Stimulated activated CD8-positive, alpha-beta memory T cell treated with anti-CD3 and anti-CD28 coated beads, Interleukin-4, amount 100 ng/mL, for 48 hours (primary cell): ENCODE data around the gene PIP4K2C.
"Not testable (repeated sequence)": the region's sequence is repeated elsewhere in the genome, so short reads cannot be mapped to it uniquely, and the experiment has no call there.

Experiments used
- DNase-seq: peaks from one replicate; pipeline ENCODE4 v3.0.0-alpha.2; 2020

PIP4K2C gene

DNA sequence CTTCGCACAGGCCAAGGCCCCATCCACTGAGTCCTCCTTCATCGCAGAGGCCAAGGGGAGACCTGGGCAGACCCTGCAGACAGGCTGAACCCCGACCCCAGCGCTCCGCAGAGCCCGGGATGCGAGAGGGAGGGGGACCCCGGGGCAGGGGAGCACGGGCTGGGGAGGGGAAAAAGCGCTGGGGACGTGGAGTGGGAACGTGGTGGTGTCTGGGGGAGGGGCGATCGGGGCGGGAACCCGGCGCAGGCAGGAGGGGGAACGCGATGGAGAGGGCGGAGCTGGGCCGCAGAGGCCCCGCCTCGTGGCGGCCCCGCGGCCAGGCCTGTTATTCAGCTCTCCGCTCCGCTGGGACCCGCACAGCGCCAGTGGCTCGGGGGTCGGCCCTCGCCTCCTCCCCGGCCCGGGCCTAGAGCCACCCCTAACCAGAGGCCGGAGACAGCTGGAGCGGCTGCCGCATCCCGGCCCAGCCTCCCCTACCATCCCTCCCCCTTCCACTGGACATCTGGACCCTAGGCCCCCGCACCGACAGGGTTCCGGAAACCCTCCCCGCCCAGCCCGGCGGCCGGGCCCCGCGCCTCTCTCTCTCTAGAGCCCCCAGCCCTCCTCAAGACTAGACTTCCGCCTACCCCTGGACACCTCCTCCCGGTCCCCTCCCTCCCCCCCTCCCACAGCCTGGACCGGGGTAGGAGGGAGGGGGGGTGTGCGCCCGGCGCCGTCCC is 20.3 kb downstream of the PIP4K2C start, which contains the start of gene ARHGEF25:
Gene ARHGEF25, plus strand, starts transcription at position 328 of the 719 bp plus-strand sequence. CDS start 460 bp downstream, outside the sequence.
- DNase-seq = peak; percentile 74

DNA sequence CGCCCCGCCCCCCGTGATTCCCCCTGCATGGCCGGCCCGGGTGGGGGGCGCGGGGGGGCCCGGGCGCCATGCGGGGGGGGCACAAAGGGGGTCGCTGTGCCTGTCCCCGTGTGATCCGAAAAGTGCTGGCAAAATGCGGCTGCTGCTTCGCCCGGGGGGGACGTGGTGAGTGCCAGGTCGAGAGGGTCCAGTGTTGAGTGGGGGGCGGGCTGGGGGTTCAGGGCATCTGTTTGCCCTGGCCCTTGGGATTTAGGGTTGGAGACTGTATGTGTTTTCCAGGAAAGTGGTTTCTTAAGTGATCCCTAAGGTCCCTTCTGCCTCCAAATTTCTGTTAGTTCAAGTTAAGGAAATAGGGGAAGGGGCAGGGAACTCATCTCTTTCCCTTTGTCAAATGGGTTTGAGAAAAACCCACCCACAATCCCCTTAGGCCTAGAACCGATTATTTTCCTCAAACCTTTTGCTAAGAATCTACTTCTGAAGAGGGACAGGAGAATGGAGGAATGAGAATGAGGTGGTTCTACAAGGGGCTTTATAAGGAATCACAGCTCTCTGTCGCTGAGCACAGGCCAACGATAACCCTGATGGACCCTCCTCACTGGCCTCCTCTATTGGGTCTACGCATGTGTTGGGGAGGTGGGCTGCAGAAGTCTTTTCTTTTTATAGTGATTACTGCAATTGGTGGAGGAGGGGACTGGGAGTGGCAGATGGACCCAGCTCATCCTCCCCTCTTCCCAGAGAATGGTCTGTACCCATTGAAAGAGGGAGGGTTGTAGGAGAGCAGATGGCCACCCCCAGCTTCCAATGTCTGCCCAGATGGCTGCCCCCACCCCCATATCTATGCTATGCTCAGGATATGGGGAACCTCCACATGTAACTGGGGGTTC is 21.1 kb downstream of the PIP4K2C start:
- no peak for DNase-seq

DNA sequence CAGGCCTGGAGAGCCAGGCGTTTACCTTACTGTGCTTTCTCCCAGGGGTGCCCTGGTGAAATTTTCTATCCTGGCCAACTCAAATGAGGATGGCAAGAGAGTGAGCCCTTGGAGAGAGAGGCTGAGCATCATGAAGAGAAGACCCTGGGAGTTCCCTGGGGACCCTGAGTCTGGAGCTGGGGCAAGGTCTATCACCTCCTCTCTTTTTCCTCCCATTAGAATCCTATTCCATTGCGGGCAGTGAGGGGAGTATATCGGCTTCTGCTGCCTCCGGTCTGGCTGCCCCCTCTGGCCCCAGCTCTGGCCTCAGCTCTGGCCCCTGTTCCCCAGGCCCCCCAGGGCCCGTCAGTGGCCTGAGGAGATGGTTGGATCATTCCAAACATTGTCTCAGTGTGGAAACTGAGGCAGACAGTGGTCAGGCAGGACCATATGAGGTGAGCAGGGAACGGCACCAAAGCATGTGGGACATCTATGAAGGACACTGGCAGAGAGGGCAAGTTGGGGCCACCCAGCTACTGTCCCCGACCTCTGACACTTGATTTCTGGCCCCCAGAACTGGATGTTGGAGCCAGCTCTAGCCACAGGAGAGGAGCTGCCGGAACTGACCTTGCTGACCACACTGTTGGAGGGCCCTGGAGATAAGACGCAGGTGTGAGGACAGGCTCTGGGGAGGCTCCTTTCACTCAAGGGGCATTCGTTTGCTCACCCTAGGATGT is 21.9 kb downstream of the PIP4K2C start:
- no peak for DNase-seq

DNA sequence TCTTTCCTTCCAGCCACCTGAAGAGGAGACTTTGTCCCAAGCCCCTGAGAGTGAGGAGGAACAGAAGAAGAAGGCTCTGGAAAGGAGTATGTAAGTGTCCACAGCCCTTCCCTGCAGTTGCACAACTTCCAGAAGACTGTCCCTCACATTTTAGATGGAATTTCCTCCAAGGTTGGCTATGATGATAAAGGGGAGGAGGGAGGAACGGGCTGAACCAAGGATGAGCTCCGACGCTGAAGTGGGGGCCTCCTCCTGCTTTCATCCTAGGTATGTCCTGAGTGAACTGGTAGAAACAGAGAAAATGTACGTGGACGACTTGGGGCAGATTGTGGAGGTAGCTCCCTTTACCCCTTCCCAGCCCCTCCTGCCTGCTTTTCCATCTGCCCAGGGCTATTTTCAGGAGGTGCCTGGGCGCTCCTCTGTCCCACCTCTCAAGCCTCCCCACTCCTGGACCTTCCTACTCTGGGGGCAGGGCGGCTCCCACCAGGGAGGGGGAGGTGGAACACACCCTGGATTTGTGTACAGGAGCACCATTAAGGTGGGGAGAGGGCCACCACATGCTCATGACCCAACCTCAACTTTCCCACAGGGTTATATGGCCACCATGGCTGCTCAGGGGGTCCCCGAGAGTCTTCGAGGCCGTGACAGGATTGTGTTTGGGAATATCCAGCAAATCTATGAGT is 22.6 kb downstream of the PIP4K2C start:
- no peak for DNase-seq

DNA sequence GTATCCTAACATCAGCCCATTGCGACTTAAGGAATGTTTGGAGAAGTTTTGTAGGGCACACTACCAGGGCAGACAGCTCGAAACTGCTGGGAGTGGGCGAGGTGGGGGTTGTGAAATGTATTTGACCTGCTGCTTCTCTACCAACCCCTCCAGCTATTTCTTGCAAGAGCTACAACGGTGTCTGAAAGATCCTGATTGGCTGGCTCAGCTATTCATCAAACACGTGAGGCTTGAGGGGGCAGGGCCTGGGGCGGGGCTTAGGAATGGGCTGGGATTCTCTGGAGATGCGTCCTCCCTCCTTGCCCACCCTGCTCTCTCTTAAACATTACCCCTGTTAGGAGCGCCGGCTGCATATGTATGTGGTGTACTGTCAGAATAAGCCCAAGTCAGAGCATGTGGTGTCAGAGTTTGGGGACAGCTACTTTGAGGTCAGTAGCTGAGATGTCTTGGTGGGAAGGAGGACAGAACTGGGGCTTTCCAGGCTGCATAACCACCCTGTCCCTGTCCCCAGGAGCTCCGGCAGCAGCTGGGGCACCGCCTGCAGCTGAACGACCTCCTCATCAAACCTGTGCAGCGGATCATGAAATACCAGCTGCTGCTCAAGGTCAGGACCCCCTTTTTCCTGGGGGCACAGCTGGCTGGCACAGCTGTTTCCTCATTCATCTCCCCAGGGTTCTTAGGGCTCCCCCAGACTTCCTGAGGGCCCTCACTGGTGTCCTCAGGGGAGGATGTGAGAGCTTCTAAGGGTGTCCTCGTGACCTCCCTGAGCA is 23.4 kb downstream of the PIP4K2C start:
- DNase-seq = peak; percentile 61

DNA sequence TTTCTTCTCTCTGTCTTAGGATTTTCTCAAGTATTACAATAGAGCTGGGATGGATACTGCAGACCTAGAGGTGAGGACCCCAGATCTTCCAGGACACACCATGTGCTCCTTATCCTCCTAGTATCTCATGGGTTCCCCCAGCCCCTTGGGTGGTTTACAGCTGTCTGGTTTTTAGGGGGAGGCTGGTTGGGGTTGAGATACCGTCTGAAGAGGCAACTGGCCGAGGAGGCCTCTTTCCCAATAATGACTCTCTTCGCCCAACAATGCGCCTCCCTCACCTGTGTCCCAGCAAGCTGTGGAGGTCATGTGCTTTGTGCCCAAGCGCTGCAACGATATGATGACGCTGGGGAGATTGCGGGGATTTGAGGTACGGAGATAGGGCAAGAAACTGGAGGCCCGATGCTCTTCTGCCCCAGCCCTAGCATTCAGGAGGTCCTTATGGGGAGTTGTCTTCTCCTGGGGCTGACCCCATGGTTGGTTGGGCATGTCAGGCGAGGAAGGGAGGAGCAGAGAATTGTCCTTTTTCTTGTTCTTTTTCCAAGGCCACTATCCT is 24.0 kb downstream of the PIP4K2C start:
- DNase-seq = no peak

DNA sequence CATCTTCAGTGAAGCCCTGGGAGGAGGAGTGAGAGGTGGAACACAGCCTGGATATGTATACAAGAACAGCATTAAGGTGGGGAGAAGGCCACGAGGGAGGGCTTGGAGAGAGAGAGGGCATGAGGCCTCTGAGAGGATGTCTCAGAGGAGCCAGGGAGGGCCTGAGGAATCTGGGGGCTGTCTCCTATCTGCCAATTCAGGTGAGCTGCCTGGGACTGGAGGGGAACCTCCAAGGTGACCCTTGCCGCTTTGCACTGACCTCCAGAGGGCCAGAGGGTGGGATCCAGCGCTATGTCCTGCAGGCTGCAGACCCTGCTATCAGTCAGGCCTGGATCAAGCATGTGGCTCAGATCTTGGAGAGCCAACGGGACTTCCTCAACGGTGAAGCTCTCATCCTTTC is 24.6 kb downstream of the PIP4K2C start:
- no peak for DNase-seq

DNA sequence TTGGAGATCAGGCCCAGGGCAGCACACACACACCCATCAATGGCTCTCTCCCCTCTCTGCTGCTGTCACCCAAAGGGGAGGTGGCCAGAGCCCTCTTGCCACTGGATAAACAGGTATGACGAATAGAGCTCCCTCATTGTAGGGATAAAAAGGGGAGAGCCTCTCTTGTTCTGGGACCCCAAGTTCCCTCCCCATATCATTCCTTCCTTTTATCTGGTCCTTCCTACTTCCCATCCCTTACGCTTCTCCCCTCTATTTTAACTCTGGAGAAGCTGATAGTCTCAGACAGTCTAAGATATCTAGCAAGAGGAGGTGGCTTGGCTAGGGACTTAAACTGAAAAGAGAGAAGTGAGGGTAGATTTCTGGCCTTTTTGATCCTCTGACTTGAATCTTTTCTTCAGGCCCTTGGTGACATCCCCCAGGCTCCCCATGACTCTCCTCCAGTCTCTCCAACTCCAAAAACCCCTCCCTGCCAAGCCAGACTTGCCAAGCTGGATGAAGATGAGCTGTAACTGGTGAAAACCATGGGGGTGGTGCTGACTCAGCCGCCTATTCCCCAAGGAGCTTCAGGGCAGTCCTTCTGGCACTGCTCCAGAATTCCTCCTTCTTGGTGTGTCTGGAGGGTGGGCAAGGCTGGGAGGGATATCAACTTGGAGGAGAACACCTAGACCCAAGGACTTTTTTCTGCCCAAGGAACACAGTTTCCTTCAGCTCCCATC is 25.6 kb downstream of the PIP4K2C start:
- no peak for DNase-seq

DNA sequence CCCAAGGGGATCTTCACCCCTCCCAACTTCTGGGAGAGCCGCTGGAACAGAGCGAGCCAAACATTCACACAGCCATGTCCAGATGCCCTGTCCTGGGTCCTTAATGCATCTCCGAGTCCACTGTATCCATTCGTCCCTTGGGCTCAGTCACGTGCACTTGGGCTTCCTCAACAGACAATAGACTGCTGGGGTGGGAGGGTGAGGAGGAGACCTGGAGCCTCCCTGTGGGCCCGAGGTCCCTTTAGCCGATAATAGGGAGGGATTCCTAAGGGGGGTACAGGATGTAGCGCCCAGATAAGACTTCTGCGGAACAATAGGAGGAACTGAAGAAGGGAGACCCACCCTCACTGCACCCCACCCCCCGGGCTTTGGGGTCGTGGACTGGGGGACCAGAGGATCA is 26.9 kb downstream of the PIP4K2C start:
- no peak for DNase-seq

DNA sequence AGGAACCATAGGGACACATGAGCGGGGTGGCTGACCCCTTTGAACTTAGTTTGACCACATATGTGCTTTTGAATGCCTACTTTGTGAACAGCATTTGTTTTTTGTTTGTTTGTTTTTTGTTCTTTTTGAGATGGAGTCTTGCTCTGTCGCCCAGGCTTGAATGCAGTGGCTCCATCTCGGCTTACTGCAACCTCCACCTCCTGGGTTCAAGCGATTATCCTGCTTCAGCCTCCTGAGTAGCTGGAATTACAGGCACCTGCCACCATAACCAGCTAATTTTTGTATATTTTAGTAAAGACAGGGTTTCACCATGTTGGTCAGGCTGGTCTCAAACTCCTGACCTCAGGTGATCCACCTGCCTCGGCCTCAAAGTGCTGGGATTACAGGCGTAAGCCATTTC is 27.4 kb downstream of the PIP4K2C start:
- not testable (repeated sequence) for DNase-seq

DNA sequence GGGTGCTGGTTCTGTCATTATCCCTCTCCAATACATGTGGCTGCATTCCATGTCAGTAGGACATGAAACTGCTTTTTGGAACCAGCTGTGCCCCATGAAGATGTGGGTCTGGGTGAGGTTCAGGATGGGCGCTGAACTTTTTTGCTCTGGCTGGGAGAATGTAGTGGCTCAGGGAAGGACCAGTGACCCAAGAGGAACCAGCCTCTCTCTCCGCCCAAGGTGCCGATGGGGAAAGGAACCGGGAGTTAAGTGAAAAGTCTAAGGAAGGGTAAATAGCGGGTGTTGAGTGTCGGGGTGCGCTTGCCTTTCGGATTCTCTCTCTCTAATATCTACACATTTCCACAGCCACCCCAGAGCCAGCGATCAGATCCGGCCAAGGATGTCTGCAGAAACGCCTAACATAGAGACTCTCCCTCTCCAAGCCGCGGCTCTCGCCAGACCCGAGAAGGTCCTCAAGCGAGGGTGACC is 28.0 kb downstream of the PIP4K2C start:
- DNase-seq = no peak

DNA sequence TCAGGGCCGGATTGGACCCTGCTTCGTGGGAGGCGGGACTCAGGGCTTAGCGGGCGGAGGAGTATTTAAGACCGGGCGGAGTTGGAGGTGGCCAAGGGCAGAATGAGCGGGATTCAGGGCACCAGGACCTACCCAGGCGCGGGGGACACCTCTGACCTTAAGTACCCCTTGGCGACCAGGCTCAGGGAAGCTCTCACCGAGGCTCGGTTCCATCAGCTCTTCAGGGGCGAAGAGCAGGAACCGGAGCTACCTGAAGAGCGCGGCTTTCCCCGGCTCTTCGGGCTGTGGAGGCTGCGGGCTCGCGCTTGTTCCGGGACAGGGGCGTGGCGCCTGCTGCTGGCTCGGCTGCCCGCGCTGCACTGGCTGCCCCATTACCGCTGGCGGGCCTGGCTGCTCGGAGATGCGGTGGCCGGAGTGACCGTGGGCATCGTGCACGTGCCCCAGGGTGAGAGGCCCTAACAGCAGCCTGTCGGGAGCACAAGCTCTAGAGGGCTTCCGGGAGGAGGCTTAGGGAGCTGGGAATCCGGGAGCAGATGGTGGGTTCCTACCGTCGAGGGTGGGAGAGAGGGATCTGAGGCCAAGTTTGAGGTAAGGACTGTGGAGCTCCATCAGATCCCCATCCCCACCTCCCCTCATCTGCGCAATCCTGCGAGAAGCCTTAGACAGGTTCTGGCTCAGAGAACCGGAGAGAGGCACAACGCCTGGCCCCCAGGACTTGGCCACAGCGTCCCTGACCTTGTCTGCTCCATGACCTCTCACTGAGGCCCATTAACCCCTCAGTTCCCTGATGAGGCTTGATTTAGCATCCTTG is 28.6 kb downstream of the PIP4K2C start:
- DNase-seq = no peak

DNA sequence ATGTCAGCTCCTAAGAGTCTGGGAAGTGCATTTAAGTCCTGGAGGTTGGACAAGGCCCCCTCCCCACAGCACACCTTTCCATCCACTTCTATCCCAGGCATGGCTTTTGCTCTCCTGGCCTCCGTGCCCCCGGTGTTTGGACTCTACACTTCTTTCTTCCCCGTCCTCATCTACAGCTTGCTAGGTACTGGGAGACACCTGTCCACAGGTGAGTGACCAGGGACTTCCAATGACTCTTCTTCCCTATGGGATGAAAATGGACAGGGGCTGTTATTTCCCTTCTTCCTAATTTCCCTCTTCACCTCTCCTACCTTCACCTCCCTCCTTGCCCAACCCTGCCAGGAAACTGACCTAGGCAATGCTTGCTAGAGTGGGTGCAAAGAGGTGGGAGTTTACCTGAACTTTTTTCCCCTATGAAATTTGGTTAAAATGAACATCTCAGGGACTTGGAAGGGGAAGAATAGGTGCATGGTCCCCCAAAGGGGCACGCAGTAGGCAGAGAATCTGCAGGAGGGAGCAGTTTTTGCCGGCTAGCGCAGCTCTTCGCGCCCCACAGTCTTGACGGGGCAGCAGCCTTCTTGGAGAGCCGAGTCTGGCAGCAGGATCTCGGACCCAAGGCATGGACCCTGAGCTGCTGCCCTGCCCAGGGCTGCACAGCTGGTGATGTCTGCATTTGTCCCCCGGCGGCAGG is 29.4 kb downstream of the PIP4K2C start:
- DNase-seq = no peak

DNA sequence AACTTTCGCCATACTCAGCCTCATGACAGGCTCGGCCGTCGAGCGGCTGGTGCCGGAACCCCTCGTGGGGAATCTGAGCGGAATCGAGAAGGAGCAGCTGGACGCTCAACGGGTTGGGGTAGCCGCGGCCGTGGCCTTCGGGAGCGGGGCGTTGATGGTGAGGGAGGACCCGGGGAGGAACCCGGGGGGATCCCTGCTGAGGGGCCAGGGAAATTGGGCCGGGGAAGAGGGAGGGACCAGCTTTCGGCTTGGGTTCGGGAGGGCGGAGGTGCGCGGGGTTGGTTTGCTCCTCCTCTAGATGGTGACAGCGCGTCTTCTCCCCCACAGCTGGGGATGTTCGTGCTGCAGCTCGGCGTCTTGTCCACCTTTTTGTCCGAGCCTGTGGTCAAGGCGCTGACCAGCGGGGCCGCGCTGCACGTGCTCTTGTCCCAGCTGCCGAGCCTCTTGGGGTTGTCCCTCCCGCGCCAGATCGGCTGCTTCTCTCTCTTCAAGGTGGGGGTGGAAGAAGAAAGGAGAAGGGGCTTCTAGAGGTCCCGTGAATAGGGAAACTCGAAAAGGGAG is 30.0 kb downstream of the PIP4K2C start:
- DNase-seq = no peak

DNA sequence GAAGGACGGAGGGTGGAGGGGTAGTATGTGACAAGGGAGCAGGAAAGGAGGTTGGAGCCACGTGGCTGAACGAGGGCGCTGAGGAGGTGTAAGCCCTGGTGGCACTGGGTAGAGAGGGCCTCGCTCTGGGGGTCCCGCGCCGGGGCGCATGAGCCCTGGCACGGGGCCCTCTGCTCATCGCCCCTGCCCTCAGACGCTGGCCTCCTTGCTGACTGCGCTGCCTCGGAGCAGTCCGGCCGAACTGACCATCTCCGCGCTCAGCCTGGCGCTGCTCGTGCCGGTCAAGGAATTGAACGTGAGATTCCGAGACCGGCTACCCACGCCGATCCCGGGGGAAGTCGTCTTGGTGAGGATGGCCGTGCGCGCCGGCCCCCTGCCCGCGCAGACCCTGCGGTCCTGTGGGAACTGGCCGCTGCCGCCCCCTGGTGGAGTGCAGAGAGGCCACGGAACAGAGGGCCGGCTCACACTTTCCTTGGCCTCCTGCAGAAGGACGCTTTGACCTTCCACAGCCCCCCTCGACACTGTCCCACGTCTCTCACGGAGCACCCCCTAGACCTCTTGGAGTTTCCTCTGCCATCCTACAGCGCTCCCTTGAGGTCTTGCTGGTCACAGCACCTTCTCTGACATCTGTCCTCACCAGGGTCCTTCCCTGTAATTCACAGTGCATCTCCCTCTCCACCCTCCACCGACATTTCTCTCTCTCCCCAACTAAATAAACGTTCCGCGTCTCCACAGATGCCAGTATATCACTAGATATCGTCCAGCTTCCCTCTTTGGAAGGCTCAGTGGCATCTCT is 30.7 kb downstream of the PIP4K2C start:
- peak; percentile 81 for DNase-seq

DNA sequence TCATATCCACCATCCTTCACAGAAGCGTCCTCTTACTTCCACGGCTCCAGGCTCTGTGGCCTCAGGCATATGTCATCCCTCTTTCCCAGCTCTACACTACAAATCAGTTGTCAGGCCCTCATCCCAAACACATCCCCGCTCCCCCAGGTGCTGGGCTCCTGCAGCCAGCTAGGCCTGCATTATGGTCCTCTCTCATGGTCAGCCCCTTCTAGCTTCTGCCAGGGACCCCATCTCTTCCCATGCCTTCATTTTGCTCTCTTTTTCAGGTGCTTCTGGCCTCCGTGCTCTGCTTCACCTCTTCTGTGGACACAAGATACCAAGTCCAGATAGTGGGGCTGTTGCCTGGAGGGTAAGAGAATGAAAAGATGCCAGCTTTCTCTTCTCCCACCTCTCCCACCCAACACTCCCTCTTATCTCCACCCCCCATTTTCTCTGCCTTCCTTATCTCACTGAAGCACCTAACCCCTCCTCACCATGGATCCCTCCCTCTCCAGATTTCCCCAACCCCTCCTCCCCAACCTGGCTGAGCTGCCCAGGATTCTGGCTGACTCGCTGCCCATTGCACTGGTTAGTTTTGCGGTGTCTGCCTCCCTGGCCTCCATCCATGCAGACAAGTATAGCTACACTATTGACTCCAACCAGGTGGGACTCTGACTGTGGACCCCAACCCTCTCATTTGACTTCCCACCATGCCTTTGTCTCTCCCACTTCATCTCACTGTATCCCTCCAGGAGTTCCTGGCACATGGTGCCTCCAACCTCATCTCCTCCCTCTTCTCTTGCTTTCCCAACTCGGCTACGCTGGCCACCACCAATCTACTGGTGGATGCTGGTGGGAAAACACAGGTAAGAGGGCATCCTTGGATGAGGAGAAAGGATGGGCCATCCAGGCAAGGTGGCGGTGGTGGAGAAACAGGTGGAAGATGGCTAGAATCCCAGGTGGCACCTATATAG is 31.6 kb downstream of the PIP4K2C start:
- DNase-seq = no peak

DNA sequence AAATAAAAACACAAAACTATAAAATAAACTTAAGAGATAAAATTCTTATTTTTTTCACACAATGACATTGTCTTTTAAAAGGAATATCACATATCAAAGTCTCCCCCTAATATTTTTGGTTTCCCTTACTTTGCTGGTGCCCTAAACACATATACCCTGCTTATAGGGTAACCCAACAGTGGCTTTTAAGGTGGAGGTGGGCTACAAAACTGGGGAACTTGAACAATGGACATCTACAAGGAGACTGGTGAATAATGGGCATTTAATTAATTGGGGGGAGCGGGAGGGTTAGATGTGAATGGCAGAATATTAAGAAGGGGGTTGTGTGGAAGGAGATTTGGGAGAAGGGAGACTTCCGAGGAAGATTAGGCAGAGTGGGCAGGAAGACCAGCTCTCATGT is 32.4 kb downstream of the PIP4K2C start:
- no peak for DNase-seq
